ENCODE measurements around the gene UBE2Q1.
A peak's percentile ranks its signal among the peaks of the same experiment; 100 is the strongest.

The UBE2Q1 gene

DNA sequence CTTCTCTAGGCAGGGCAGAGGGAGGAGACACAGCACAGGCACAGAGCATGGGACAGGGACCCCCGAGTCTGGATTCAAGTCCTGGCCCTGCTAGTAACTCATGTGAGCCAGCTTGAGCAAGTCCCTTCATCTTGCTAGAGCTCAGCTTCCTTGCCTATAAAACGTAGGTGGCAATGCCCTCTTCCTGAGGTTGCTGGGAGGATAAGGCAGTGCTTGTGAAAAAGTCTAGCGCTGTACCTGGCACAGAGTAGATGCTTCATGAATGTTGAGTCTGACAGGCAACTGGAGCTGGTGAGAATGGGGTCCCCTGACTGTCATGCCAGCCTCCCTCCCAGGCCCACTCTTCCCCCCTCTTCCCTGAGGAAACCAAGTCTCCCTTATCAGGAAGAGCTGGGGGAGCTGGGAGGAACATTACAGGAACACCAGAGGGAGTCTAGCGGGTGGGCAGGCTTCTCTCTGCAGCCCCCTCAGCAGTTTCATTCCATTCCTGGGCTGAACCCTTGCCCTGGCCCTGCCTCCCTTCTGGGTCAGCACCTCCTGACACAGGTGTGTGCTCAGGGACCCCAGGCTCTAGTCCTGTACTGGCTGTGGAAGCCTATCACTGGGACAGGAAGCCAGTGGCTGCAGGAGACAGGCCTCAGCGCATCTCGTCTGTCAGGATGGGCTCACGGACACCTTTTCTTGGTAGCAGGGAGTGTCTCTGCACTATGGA, 19.0 kb upstream of the UBE2Q1 start:
- no peak for DNase-seq (ENCODE audit: low spot score)

DNA sequence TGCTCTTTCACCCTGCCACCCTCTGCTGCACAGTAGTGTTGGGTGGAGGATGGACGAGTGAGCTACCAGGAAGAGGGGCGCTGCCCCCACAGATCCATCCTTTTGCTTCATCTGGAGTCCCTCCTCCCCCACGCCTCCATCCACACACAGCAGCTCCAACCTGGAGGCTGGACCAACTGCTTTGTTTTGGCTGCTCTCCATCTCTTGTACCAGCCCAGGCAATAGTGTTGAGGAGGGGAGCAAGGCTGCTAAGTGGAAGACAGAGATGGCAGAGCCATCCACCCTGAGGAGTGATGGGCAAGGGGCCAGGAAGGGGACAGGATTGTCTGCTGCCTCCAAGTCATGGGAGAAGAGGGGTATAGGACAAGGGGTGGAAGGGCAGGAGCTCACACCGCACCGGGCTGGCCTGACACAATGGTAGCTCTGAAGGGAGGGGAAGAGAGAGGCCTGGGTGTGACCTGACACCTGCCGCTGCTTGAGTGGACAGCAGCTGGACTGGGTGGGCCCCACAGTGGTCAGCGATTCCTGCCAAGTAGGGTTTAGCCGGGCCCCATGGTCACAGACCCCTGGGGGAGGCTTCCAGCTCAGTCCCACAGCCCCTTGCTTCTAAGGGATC, 17.6 kb upstream of the UBE2Q1 start:
- DNase-seq (ENCODE audit: low spot score): no peak

DNA sequence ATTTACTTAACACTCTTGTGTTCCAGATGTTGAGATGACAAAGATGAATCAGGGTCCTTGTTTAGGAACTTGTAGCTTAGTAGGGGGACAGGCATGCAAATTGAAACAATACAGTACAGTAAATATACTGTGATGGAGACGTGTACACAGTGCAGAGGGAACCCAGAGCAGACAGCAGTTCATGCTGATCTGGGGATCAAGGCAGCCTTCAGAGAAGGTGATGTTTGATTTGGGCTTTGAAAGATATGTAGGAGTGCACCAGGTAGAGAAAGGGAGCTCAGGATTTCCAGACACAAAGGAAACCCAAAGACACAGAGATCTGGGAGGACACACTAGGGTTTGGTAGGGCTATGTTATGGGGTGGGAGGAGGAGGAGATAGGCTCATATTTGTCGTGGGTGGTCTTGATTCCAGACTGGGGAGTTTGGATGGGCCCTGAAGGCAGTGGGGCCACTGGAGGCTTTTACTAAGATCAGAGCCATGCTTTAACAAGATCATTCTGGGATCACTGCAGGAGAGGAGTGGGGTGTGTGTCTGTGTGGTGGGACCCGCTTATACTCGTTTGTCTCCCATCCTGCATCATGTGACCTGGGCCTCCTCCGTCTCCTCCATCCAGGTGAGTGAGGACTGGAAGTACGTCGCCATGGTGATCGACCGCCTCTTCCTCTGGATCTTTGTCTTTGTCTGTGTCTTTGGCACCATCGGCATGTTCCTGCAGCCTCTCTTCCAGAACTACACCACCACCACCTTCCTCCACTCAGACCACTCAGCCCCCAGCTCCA, 16.9 kb upstream of the UBE2Q1 start:
- no peak for DNase-seq (ENCODE audit: low spot score)

DNA sequence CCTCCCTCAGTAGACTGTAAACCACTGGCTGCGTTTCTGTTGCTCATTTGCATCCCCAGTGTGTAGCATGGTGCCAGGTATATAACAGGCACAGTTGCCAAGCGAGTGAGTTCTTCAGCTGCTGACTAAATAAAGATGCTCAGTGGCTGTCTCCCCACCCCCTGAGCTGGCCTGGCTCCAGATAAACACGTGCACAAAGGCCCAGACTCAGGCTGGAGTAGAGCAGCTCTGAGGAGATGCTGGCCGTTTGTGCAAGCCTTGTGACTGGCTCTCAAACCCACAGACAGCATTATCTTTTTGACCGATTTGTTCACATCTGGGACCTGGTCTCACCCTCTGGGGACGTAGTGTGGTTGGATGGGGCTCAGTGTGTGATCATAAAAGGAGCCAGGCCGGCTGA, 16.3 kb upstream of the UBE2Q1 start:
- DNase-seq (ENCODE audit: low spot score): no peak

DNA sequence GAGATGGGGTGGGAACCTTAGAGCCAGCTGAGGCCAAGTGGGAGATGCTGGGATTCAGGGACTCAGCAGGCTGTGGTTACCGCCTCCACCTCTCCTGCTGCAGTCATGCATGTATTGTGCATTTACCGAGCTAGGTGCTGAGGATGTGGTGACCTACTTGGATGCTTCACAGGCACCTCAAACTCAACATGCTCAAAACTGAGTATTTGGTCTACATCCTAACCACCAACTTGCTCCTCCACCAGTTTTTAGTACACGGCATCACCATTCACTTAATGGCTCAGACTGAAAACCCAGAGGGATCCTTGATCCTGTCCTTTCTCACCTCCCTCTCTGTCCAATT, 14.7 kb upstream of the UBE2Q1 start:
- DNase-seq (ENCODE audit: low spot score): no peak

DNA sequence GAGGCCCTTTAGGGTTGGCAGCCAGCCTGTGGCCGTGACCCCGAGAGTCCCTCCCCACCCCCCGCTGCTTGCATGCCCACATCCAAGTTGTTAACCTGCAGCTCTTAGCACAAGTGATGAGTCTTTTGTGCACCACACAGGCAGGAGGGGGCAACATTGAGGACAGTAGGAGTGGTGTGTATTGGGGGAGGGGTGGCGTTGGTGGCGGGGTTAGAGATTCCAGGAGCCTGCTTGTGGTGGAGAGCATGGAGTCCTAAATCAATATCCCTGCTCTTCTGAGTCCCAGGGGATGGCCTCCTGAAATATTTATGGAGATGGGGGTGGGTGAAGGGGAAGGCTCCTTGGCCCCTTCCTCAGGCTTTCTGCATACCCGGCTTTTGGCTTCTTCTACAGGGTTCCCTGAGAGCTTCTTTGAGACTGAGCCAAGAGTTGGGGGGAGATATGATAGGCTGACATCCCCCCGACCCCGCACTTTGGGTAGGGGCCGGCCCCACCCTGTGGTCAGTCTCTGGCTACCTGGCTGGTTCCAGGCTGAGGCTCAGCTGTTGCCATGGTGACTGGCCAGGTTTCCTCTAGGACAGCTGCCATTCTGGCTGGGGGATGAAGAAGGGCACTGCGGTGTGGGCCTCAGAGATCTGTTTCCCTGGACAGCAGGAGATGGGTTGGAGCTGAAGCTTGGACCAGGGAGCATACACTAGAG, 14.2 kb upstream of the UBE2Q1 start:
- DNase-seq (ENCODE audit: low spot score): no peak

DNA sequence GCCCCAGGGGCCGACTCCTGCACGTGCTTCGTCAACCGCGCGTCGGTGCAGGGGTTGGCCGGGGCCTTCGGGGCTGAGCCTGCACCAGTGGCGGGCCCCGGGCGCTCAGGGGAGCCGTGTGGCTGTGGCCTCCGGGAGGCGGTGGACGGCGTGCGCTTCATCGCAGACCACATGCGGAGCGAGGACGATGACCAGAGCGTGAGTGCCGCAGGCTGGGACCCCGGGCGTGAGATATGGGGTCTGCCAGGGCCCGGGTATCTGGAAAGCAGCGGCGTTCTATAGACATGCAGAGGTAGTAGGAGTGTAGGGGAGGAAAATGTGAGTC, 13.5 kb upstream of the UBE2Q1 start:
- no peak for DNase-seq (ENCODE audit: low spot score)

DNA sequence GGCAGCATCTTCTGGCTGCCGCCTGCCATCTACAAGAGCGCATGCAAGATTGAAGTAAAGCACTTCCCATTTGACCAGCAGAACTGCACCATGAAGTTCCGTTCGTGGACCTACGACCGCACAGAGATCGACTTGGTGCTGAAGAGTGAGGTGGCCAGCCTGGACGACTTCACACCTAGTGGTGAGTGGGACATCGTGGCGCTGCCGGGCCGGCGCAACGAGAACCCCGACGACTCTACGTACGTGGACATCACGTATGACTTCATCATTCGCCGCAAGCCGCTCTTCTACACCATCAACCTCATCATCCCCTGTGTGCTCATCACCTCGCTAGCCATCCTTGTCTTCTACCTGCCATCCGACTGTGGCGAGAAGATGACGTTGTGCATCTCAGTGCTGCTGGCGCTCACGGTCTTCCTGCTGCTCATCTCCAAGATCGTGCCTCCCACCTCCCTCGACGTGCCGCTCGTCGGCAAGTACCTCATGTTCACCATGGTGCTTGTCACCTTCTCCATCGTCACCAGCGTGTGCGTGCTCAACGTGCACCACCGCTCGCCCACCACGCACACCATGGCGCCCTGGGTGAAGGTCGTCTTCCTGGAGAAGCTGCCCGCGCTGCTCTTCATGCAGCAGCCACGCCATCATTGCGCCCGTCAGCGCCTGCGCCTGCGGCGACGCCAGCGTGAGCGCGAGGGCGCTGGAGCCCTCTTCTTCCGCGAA, 12.9 kb upstream of the UBE2Q1 start:
- no peak for DNase-seq (ENCODE audit: low spot score)

DNA sequence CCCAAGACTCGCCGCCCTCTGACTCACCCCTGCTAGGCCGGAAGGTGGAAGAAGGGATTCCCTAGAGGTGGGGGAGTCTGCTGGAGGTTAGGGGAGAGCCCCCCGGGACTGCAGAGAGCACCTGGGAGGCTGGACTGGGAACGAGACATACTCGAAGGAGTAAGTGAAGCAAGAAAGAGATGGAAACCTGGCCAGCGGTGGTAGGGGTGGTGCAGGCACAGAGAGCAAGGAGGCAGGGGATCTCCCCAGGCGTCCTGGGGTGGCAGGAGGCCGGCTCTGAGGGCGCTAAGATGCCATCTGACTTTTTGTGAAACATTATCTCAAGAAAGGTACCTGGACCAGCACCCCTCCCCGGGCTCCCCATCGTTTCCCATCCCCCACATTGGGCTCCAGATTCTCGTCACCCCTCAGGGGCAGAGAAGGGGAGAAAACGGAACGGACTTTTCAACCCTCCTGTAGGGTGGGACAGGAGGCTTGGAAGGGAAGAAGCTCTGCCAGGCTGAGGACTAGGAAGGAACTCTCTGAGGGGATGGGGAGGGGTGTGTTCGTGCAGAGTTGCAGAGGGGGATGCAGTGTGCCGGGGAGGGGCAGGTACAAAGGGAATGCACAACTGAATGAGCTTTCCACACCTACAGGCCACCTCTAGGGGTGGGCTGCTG, 9.8 kb upstream of the UBE2Q1 start:
- DNase-seq (ENCODE audit: low spot score): no peak

DNA sequence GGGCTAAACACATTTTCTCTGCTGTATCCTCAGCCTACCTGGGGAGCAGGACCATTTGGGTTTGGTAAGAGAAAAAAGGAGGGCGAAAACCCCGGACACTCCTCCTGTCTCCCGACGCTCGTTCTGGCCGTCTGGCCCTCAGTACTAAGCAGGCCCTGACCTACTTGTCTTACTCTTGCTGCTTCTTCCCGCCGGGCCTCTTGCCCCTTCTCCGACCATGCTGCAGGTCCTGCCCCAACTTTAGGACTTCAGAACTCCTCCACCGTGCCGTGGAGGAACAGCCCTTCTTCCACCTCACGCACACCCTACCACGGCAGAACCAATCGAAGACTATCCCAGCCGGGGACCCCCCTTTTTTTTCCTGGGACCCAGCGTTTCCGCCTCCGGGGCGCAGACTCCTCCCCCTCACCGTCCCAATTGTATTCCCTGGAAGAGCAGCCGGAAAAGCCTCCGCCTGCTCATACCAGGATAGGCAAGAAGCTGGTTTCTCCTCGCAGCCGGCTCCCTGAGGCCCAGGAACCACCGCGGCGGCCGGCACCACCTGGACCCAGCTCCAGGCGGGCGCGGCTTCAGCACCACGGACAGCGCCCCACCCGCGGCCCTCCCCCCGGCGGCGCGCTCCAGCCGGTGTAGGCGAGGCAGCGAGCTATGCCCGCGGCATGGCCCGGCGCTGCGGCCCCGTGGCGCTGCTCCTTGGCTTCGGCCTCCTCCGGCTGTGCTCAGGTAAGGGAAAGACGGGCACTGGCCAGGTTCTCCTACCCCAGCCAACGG, 9.1 kb upstream of the UBE2Q1 start, which contains the start of gene CHRNB2:
Gene CHRNB2, plus strand, starts transcription at position 393 of the 771 bp plus-strand sequence. Its CDS starts 267 bp downstream, at position 660.
- DNase-seq (ENCODE audit: low spot score): peak; percentile 79

DNA sequence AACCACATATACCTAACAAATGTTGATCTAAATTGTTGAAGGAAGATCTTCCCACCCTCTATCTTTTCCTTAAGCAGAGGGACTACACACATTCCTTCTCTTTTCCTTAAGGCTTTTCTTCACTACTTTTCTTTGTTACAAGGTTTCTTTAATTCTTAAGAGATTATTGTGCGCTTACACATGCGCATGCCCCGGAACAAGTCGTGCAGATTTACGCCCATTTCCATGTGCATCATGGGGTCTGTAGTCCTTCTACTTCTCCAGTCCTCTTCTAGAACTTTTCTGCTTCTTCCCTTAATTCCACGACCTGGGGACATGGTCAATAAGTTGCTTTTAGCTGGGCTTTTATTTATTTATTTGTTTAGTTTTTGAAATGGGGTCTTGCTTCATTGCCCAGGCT, 7.4 kb upstream of the UBE2Q1 start:
- DNase-seq (ENCODE audit: low spot score): no peak

DNA sequence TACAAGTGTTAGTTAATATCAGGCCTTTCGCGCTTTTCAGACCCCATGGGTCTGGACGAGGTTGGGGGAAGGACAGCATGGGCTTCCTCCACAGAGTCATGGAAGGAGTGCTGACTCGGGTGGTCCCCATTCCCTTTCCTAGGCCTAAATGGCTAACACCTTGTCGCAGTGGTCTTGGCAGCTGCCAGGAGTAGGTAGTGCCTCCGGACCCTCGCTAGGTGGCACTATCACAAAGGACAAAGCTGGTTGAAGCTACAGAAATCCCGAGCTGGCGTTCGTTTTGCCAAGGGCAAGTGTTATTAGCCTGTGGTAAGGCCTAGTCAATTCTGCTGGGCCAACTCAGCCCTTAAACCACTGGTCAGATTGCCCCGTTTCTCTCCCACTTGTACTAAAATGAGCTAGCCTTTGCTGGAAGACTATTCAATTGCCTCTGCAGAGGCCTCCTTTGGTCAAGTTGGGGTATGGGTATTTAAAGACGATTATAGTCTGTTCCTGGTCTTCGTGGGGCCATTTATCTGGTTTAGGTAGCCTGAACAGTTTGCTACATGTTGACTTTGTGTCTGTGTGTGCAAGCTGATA, 1.1 kb upstream of the UBE2Q1 start:
- peak; percentile 81 for DNase-seq (ENCODE audit: low spot score)

DNA sequence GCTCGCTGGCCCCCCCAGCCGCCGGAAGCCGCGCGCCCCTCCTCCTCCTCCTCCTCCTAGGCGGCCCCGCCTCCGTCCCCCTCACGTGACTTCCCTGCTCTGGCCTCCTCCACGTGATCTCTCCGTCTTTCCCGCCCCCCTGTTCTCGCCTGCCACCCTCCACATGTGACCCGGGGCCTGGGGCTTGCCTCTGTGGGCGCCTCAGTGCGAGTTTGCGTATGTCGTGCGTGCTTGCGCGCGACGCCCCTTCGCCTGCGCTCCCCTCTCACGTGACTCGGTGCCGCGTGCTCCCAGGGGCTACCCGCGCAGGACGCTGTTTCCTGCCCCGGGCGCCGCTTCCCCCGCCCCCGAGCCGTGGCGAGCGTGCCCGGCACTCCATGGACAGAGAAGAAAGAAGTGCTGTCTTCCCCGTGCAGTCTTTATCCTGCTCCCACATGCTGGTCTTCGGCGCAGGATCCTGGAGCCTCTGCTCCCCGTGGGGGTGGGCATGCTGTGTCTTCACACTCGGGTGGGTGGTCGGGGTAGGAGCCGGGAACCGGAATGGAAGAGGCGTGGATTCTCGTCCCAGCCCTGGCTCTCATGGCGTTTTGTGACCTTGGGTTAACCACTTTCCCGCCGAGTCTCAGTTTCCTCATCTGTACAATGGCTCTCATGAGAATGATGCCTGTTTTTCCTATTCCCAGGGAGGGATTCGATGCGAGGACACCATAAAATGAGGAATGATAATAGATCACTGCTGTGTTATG, 431 bp upstream of the UBE2Q1 start:
- peak; percentile 96 for DNase-seq (ENCODE audit: low spot score)

DNA sequence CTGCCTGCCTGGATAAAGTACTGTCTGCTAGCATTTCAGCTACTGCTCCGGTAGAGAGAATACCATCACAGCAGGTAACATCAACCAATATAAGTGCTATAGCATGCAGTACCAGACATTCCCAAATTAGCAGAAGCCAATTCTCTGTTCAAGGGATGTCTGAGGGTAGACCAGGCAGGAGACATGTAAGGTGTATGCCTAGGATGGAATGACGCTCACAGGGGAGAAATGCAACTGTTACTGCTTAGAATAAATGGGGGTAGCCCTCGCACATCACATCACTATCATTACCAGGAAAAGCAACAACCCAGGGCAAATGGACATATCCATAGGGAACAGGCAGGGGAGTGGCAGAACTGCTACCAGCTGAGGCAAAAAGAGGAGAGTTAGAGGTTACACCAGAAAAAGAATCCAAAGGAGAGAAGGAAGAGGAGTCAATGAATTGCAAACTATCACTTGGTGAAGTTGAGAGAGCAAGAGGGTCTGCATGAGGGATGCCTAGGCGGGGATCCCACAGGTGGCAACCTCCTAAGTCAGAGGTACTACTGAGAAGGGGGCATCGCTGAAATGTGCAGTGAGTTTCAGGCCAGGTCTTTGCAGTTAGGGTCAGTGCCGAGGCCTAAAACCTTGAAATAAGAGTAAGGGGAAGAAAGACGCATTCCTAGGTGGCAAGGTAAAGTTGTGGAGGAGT, 1.1 kb downstream of the UBE2Q1 start:
- no peak for DNase-seq (ENCODE audit: low spot score)

DNA sequence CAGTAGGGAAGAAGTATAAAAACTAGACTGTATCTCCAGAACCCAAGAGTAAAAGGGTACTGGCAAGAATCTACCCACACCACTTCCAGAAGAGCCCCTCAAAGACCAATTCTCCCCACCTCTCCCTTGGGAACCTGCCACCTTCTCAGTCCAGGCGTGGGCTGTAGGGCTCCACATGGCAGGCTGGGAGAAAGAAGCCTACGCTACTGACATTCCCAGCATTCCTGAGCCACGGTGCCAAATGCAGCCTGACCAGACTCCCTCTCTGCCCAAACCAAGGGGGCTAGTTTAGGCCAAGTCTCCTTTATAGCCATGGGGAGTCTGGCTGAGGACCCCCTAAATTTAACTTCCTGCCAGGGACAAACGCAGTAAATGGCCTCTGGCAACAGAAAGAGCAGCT, 2.0 kb downstream of the UBE2Q1 start:
- peak; percentile 60 for DNase-seq (ENCODE audit: low spot score)

DNA sequence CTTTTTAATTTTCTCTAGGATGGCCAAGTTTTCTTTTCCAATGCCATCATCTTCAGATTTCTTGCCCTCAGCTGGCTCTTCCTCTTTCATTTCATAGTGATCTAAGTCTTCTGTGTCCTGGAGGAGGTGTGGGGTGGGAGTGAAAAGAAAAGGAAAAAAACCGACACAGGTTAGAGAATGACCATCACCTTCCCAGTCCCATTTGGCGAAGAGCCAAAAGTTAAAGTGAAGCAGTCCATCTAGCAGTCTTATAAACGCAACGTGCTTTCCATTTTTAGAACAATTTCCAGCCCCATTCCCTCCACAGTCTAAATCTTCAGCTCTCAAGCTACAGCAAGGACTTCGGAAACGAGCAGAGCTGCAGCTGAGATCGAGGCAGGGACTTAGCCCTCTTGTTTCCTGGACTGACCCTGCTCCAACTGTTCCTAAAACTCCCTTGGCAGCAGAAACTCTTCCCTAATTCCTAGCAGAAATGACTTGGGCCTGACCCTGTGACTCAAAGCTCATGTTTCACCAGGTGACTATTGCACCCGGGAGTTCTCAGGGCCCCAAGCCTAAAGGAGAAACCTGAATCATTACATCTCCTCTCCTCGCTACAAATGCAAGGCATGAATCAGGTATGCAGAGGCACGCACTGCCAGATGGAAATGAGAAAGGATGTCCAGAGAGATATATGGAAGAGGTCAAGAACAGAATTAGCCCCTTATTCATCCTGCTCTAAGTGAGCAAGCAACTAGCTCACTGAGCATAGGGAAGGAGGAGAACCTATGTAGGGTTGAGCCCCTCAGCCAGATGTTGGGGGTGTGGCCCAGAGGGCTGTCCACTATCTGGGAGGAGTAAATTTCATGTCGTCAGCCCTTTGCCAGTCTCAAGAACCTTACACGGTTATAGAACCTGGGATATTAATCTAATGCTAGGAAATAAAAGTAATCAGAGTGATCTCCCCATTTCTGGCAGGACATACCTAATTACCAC, 5.1 kb downstream of the UBE2Q1 start:
- no peak for DNase-seq (ENCODE audit: low spot score)

DNA sequence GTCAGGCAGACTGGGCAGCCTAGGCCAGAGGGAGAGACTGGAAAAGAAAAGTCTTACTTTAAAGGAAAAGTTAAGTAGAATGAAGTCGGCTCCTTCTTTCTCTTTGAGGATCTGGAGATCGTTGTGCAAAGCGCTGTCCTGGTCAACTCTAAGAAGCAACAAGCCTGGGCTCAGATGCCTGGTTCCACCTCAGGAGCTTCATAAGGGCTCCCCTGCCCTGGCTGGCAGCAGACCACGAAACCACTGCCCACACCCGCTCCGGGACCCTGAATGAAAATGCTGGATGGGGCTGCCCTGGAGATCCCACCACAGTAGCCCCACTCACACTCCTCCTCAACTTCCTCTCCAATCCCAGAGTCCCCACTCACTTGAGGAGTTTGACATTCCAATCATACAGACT, 6.4 kb downstream of the UBE2Q1 start:
- no peak for DNase-seq (ENCODE audit: low spot score)

DNA sequence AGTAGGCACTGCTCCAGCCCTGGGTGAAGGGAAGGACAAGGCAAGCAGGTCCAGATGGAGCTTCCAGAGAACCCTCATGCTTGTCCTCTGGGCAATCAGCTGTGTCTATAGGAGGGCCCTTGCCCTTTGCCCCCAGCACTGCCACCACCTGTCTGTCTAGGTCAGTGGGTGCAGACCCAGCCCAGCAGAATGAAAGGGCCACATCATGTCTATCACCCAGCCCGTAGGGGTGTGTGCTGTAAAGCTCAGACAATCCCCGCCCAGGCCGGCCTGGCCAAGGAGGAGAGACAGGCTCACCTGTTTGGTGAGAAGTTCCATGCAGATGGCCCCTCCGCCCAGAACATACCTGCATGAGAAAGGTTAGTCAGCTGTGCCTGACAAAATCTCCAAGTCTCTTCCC, 7.0 kb downstream of the UBE2Q1 start:
- no peak for DNase-seq (ENCODE audit: low spot score)

Measured in hepatic stellate cell (primary cell).